Immature natural killer cell (primary cell): Measurements from ENCODE around the gene DLGAP1. TPM values are rescaled to one million over a fixed set of nuclear protein-coding genes. Genes with fewer than 3 reads are reported as not detected.

ENCODE experiments used
- DNase-seq, 3 donors: peaks; one replicate each; pipeline ENCODE4 v3.0.0; 2022; ENCODE audit warnings: mixed read lengths in 1 of 3
- H3K27ac Mint-ChIP-seq, 6 donors: one replicate each; pipeline ENCODE4 v1.8.0; 2020; ENCODE audit warnings: mixed read lengths in 6 of 6, mild to moderate bottlenecking in 5 of 6, inconsistent platforms in 4 of 6, moderate library complexity in 3 of 6
- H3K27me3 Mint-ChIP-seq, 3 donors: one replicate each; pipeline ENCODE4 v1.8.0; 2020 to 2021; ENCODE audit warnings: low read depth in 3 of 3, mild to moderate bottlenecking in 3 of 3, mixed read lengths in 3 of 3, moderate library complexity in 3 of 3, inconsistent platforms in 1 of 3
- H3K36me3 Mint-ChIP-seq, 3 donors: one replicate each; pipeline ENCODE4 v1.8.0; 2020; ENCODE audit warnings: mixed read lengths in 3 of 3, inconsistent platforms in 2 of 3, mild to moderate bottlenecking in 2 of 3
- H3K4me1 Mint-ChIP-seq, 2 donors: one replicate each; pipeline ENCODE4 v1.8.0; 2020; ENCODE audit warnings: inconsistent platforms in 2 of 2, mild to moderate bottlenecking in 2 of 2, mixed read lengths in 2 of 2, moderate library complexity in 1 of 2
- H3K4me3 Mint-ChIP-seq, 5 donors: one replicate each; pipeline ENCODE4 v1.8.0; 2020; ENCODE audit warnings: mild to moderate bottlenecking in 5 of 5, mixed read lengths in 5 of 5, inconsistent platforms in 3 of 5, moderate library complexity in 3 of 5
- H3K9me3 Mint-ChIP-seq, 6 donors: one replicate each; pipeline ENCODE4 v1.8.0; 2020; ENCODE audit warnings: mild to moderate bottlenecking in 6 of 6, mixed read lengths in 6 of 6, inconsistent platforms in 4 of 6, moderate library complexity in 3 of 6
- polyA plus RNA-seq, 3 donors: library from polyadenylated mRNA; unstranded; fragments of 300-500 nt; fragmentation: Illumina TruSeq; gene quantifications; one replicate each; pipeline ENCODE4 v1.2.3, GENCODE V29; 2021

The DLGAP1 gene
- polyA plus RNA-seq, 3 donors from 2014 or later, result not detected

- Mint-ChIP-seq H3K27ac (no peak overlapping the region), H3K4me1 (peaks cover 11 to 22% of the 10 kb centered on the region in 2 donors), H3K27me3 (peaks cover 15 to 28% (median 19%) of the 10 kb centered on the region in 3 donors), H3K36me3 (no peaks in the 10 kb centered on the region), H3K9me3 (no peaks in the 10 kb centered on the region), H3K4me3 (peak overlapping the region in 2 of 5 donors; percentile 65 to 76)
- DNase-seq, result no peak
These were observed 955.1 kb downstream of the DLGAP1 start for GRCh38 chr18:3500016-3500415.

GRCh38 chr18:3499501-3499900, 955.6 kb downstream of the DLGAP1 start:
- Mint-ChIP-seq H3K36me3 (no peaks in the 10 kb centered on the region), H3K9me3 (no peaks in the 10 kb centered on the region), H3K4me3 (peak overlapping the region; percentile 65 to 76 (median 69)), H3K27ac (no peak overlapping the region), H3K27me3 (peaks cover 15 to 28% (median 18%) of the 10 kb centered on the region in 3 donors), H3K4me1 (peaks cover 11 to 22% of the 10 kb centered on the region in 2 donors)
- DNase-seq, result no peak

- Mint-ChIP-seq H3K27ac (no peak overlapping the region), H3K9me3 (no peaks in the 10 kb centered on the region), H3K4me3 (peak overlapping the region; percentile 65 to 76 (median 70)), H3K27me3 (peaks cover 15 to 28% (median 22%) of the 10 kb centered on the region in 3 donors), H3K4me1 (peaks cover 11 to 22% of the 10 kb centered on the region in 2 donors), H3K36me3 (no peaks in the 10 kb centered on the region)
- peak in 2 of 3 donors; percentile 5 to 21 for DNase-seq
These were observed 956.2 kb downstream of the DLGAP1 start for GRCh38 chr18:3498698-3499471.

- H3K4me3 Mint-ChIP-seq, result no peak overlapping the region
- H3K36me3 Mint-ChIP-seq, result no peaks in the 10 kb centered on the region
- peaks cover 11 to 29% of the 10 kb centered on the region in 2 donors for H3K4me1 Mint-ChIP-seq
- DNase-seq, result no peak
- no peaks in the 10 kb centered on the region for H3K9me3 Mint-ChIP-seq
- no peak overlapping the region for H3K27ac Mint-ChIP-seq
- peaks cover 12 to 32% (median 22%) of the 10 kb centered on the region in 3 donors for H3K27me3 Mint-ChIP-seq
These were observed 959.2 kb downstream of the DLGAP1 start for GRCh38 chr18:3495691-3496430.

- DNase-seq, result no peak
- H3K4me3 Mint-ChIP-seq, result no peak overlapping the region
- H3K4me1 Mint-ChIP-seq, result peaks cover 6 to 25% of the 10 kb centered on the region in 2 donors
- no peaks in the 10 kb centered on the region for H3K36me3 Mint-ChIP-seq
- H3K27ac Mint-ChIP-seq, result no peak overlapping the region
- peaks cover 14 to 21% (median 16%) of the 10 kb centered on the region in 3 donors for H3K27me3 Mint-ChIP-seq
- H3K9me3 Mint-ChIP-seq, result no peaks in the 10 kb centered on the region
These were observed 960.5 kb downstream of the DLGAP1 start for GRCh38 chr18:3494569-3494968.

- Mint-ChIP-seq H3K27me3 (peaks cover 10 to 19% (median 12%) of the 10 kb centered on the region in 3 donors), H3K27ac (no peak overlapping the region), H3K36me3 (no peaks in the 10 kb centered on the region), H3K4me3 (no peak overlapping the region), H3K9me3 (no peaks in the 10 kb centered on the region), H3K4me1 (peaks cover 4 to 21% of the 10 kb centered on the region in 2 donors)
- DNase-seq, result no peak
These were observed 960.9 kb downstream of the DLGAP1 start for GRCh38 chr18:3494245-3494526.

GRCh38 chr18:3493501-3494244, 961.4 kb downstream of the DLGAP1 start:
- H3K27ac Mint-ChIP-seq, result no peak overlapping the region
- no peaks in the 10 kb centered on the region for H3K9me3 Mint-ChIP-seq
- H3K4me1 Mint-ChIP-seq, result peaks cover 3 to 17% of the 10 kb centered on the region in 2 donors
- no peak overlapping the region for H3K4me3 Mint-ChIP-seq
- no peaks in the 10 kb centered on the region for H3K36me3 Mint-ChIP-seq
- no peak for DNase-seq
- peaks cover 8 to 19% (median 10%) of the 10 kb centered on the region in 3 donors for H3K27me3 Mint-ChIP-seq

GRCh38 chr18:3492721-3493120, 962.4 kb downstream of the DLGAP1 start:
- no peaks in the 10 kb centered on the region for H3K36me3 Mint-ChIP-seq
- peaks cover 0 to 7% of the 10 kb centered on the region in 2 donors for H3K4me1 Mint-ChIP-seq
- no peaks in the 10 kb centered on the region for H3K9me3 Mint-ChIP-seq
- H3K27me3 Mint-ChIP-seq, result peaks cover 2 to 14% (median 3%) of the 10 kb centered on the region in 3 donors
- H3K4me3 Mint-ChIP-seq, result no peak overlapping the region
- no peak for DNase-seq
- H3K27ac Mint-ChIP-seq, result no peak overlapping the region

GRCh38 chr18:3491981-3492555, 963.0 kb downstream of the DLGAP1 start:
- H3K36me3 Mint-ChIP-seq, result no peaks in the 10 kb centered on the region
- H3K9me3 Mint-ChIP-seq, result no peaks in the 10 kb centered on the region
- peaks cover 0 to 7% of the 10 kb centered on the region in 2 donors for H3K4me1 Mint-ChIP-seq
- peaks cover 2 to 14% (median 3%) of the 10 kb centered on the region in 3 donors for H3K27me3 Mint-ChIP-seq
- no peak overlapping the region for H3K4me3 Mint-ChIP-seq
- no peak overlapping the region for H3K27ac Mint-ChIP-seq
- no peak for DNase-seq

GRCh38 chr18:3489462-3489861, 965.6 kb downstream of the DLGAP1 start:
- Mint-ChIP-seq H3K36me3 (no peaks in the 10 kb centered on the region), H3K9me3 (no peaks in the 10 kb centered on the region), H3K27ac (no peak overlapping the region), H3K4me3 (no peak overlapping the region), H3K27me3 (peaks cover 2 to 20% (median 3%) of the 10 kb centered on the region in 3 donors), H3K4me1 (peaks cover 0 to 7% of the 10 kb centered on the region in 2 donors)
- no peak for DNase-seq

- Mint-ChIP-seq H3K27me3 (peaks cover 2 to 7% (median 3%) of the 10 kb centered on the region in 3 donors), H3K36me3 (no peaks in the 10 kb centered on the region), H3K27ac (no peak overlapping the region), H3K9me3 (no peaks in the 10 kb centered on the region), H3K4me1 (no peaks in the 10 kb centered on the region), H3K4me3 (no peak overlapping the region)
- no peak for DNase-seq
These were observed 968.6 kb downstream of the DLGAP1 start for GRCh38 chr18:3486512-3486911.

GRCh38 chr18:3485153-3486149, 969.7 kb downstream of the DLGAP1 start:
- no peaks in the 10 kb centered on the region for H3K4me1 Mint-ChIP-seq
- peaks cover 2 to 7% (median 3%) of the 10 kb centered on the region in 3 donors for H3K27me3 Mint-ChIP-seq
- H3K27ac Mint-ChIP-seq, result no peak overlapping the region
- H3K36me3 Mint-ChIP-seq, result no peaks in the 10 kb centered on the region
- no peaks in the 10 kb centered on the region for H3K9me3 Mint-ChIP-seq
- no peak for DNase-seq
- H3K4me3 Mint-ChIP-seq, result no peak overlapping the region

GRCh38 chr18:3482258-3482657, 972.8 kb downstream of the DLGAP1 start:
- no peak for DNase-seq
- Mint-ChIP-seq H3K27ac (no peak overlapping the region), H3K27me3 (peaks cover 0 to 7% (median 2%) of the 10 kb centered on the region in 3 donors), H3K36me3 (no peaks in the 10 kb centered on the region), H3K4me1 (no peaks in the 10 kb centered on the region), H3K9me3 (no peaks in the 10 kb centered on the region), H3K4me3 (no peak overlapping the region)
